Measurements from ENCODE around the gene ZNF622.

ZNF622 gene

GRCh38 chr5:16465544-16466432, at the start of gene ZNF622:
TSS of gene ZNF622 (minus strand) at chr5:16465800. CDS start at chr5:16465665, 135 bp downstream.
- DNase-seq (ENCODE audit: low read depth in 2 of 2): peak; percentile 77 to 83

- DNase-seq (ENCODE audit: low read depth in 2 of 2): no peak
Measured at GRCh38 chr5:16510098-16510497, 44.5 kb upstream of the ZNF622 start.

- DNase-seq (ENCODE audit: low read depth in 2 of 2): no peak
Measured at GRCh38 chr5:16508730-16509531, 43.3 kb upstream of the ZNF622 start.

- no peak for DNase-seq (ENCODE audit: low read depth in 2 of 2)
Measured at GRCh38 chr5:16507716-16508115, 42.1 kb upstream of the ZNF622 start.

GRCh38 chr5:16505904-16506303, 40.3 kb upstream of the ZNF622 start:
- no peak for DNase-seq (ENCODE audit: low read depth in 2 of 2)

GRCh38 chr5:16505140-16505891, 39.7 kb upstream of the ZNF622 start:
- DNase-seq (ENCODE audit: low read depth in 2 of 2): no peak

- no peak for DNase-seq (ENCODE audit: low read depth in 2 of 2)
Measured at GRCh38 chr5:16504571-16504970, 39.0 kb upstream of the ZNF622 start.

- no peak for DNase-seq (ENCODE audit: low read depth in 2 of 2)
Measured at GRCh38 chr5:16502866-16503265, 37.3 kb upstream of the ZNF622 start.

- no peak for DNase-seq (ENCODE audit: low read depth in 2 of 2)
Measured at GRCh38 chr5:16500024-16500423, 34.4 kb upstream of the ZNF622 start.

- no peak for DNase-seq (ENCODE audit: low read depth in 2 of 2)
Measured at GRCh38 chr5:16497546-16497945, 31.9 kb upstream of the ZNF622 start.

GRCh38 chr5:16493261-16493660, 27.7 kb upstream of the ZNF622 start:
- DNase-seq (ENCODE audit: low read depth in 2 of 2): no peak

- no peak for DNase-seq (ENCODE audit: low read depth in 2 of 2)
Measured at GRCh38 chr5:16492398-16493140, 27.0 kb upstream of the ZNF622 start.

GRCh38 chr5:16490911-16491310, 25.3 kb upstream of the ZNF622 start:
- DNase-seq (ENCODE audit: low read depth in 2 of 2): no peak

- DNase-seq (ENCODE audit: low read depth in 2 of 2): no peak
Measured at GRCh38 chr5:16489322-16489791, 23.8 kb upstream of the ZNF622 start.

- no peak for DNase-seq (ENCODE audit: low read depth in 2 of 2)
Measured at GRCh38 chr5:16487456-16487855, 21.9 kb upstream of the ZNF622 start.

- DNase-seq (ENCODE audit: low read depth in 2 of 2): no peak
Measured at GRCh38 chr5:16486711-16487111, 21.1 kb upstream of the ZNF622 start.

- DNase-seq (ENCODE audit: low read depth in 2 of 2): no peak
Measured at GRCh38 chr5:16485656-16486055, 20.1 kb upstream of the ZNF622 start.

- no peak for DNase-seq (ENCODE audit: low read depth in 2 of 2)
Measured at GRCh38 chr5:16484081-16484480, 18.5 kb upstream of the ZNF622 start.

- no peak for DNase-seq (ENCODE audit: low read depth in 2 of 2)
Measured at GRCh38 chr5:16483361-16483760, 17.8 kb upstream of the ZNF622 start.

GRCh38 chr5:16482891-16483290, 17.3 kb upstream of the ZNF622 start:
- no peak for DNase-seq (ENCODE audit: low read depth in 2 of 2)

- no peak for DNase-seq (ENCODE audit: low read depth in 2 of 2)
Measured at GRCh38 chr5:16480821-16481538, 15.4 kb upstream of the ZNF622 start.
